Activated T-cell treated with anti-CD3 and anti-CD28 coated beads, Interleukin-2, amount 50 U/mL, for 24 hours (primary cell): Measurements from ENCODE around the gene ILK.
A peak's percentile ranks its signal among the peaks of the same experiment; 100 is the strongest.

Experiments used
- DNase-seq: peaks from one replicate; pipeline ENCODE4 v3.0.0-alpha.2; 2020
- H3K27ac Mint-ChIP-seq: 2 replicates; pipeline ENCODE4 v1.8.0; 2020; ENCODE audit warnings: mild to moderate bottlenecking, mixed read lengths
- H3K27me3 Mint-ChIP-seq: 2 replicates; pipeline ENCODE4 v1.8.0; 2020; ENCODE audit warnings: mixed read lengths
- H3K36me3 Mint-ChIP-seq: 2 replicates; pipeline ENCODE4 v1.8.0; 2020; ENCODE audit warnings: low read depth, mixed read lengths
- H3K4me1 Mint-ChIP-seq: 2 replicates; pipeline ENCODE4 v1.8.0; 2020; ENCODE audit warnings: low read depth, mixed read lengths
- H3K4me3 Mint-ChIP-seq: 2 replicates; pipeline ENCODE4 v1.8.0; 2020; ENCODE audit warnings: mild to moderate bottlenecking, moderate library complexity, mixed read lengths
- H3K9me3 Mint-ChIP-seq: 2 replicates; pipeline ENCODE4 v1.8.0; 2020; ENCODE audit warnings: mixed read lengths

ILK gene

GRCh38 chr11:6629892-6630631 is 26.5 kb downstream of the ILK start:
- Mint-ChIP-seq H3K27me3 (no peaks in the 10 kb centered on the region), H3K4me3 (no peak overlapping the region), H3K36me3 (no peaks in the 10 kb centered on the region), H3K4me1 (peaks cover 20% of the 10 kb centered on the region), H3K9me3 (no peaks in the 10 kb centered on the region), H3K27ac (no peak overlapping the region)
- no peak for DNase-seq

- Mint-ChIP-seq H3K9me3 (no peaks in the 10 kb centered on the region), H3K27ac (no peak overlapping the region), H3K4me3 (no peak overlapping the region), H3K4me1 (peaks cover 20% of the 10 kb centered on the region), H3K36me3 (no peaks in the 10 kb centered on the region), H3K27me3 (no peaks in the 10 kb centered on the region)
- no peak for DNase-seq
These were observed 27.2 kb downstream of the ILK start for GRCh38 chr11:6630632-6631291.

GRCh38 chr11:6631361-6631890 is 27.9 kb downstream of the ILK start:
- no peak for DNase-seq
- Mint-ChIP-seq H3K4me3 (no peak overlapping the region), H3K9me3 (no peaks in the 10 kb centered on the region), H3K27ac (peak overlapping the region; percentile 3), H3K36me3 (no peaks in the 10 kb centered on the region), H3K4me1 (peaks cover 20% of the 10 kb centered on the region), H3K27me3 (no peaks in the 10 kb centered on the region)

- Mint-ChIP-seq H3K27ac (no peak overlapping the region), H3K27me3 (no peaks in the 10 kb centered on the region), H3K4me1 (peaks cover 13% of the 10 kb centered on the region), H3K4me3 (no peak overlapping the region), H3K36me3 (no peaks in the 10 kb centered on the region), H3K9me3 (no peaks in the 10 kb centered on the region)
- DNase-seq, result no peak
These were observed 28.8 kb downstream of the ILK start for GRCh38 chr11:6632116-6633073.

- Mint-ChIP-seq H3K27ac (no peak overlapping the region), H3K27me3 (no peaks in the 10 kb centered on the region), H3K9me3 (no peaks in the 10 kb centered on the region), H3K36me3 (no peaks in the 10 kb centered on the region), H3K4me1 (peaks cover 3% of the 10 kb centered on the region), H3K4me3 (no peak overlapping the region)
- no peak for DNase-seq
These were observed 30.1 kb downstream of the ILK start for GRCh38 chr11:6633422-6634408.

GRCh38 chr11:6634534-6634933 is 31.0 kb downstream of the ILK start:
- no peak for DNase-seq
- no peak overlapping the region for H3K27ac Mint-ChIP-seq
- H3K27me3 Mint-ChIP-seq, result no peaks in the 10 kb centered on the region

GRCh38 chr11:6635082-6635932 is 31.7 kb downstream of the ILK start:
- H3K36me3 Mint-ChIP-seq, result no peaks in the 10 kb centered on the region
- peaks cover 3% of the 10 kb centered on the region for H3K4me1 Mint-ChIP-seq
- no peaks in the 10 kb centered on the region for H3K9me3 Mint-ChIP-seq

More at GRCh38 chr11:6634534-6634933, 31.0 kb downstream of the ILK start:
- Mint-ChIP-seq H3K4me1 (peaks cover 3% of the 10 kb centered on the region), H3K4me3 (no peak overlapping the region), H3K9me3 (no peaks in the 10 kb centered on the region), H3K36me3 (no peaks in the 10 kb centered on the region)

GRCh38 chr11:6636480-6636879 is 32.9 kb downstream of the ILK start:
- no peak for DNase-seq
- no peaks in the 10 kb centered on the region for H3K9me3 Mint-ChIP-seq
- H3K36me3 Mint-ChIP-seq, result no peaks in the 10 kb centered on the region
- no peak overlapping the region for H3K27ac Mint-ChIP-seq
- no peaks in the 10 kb centered on the region for H3K27me3 Mint-ChIP-seq
- no peak overlapping the region for H3K4me3 Mint-ChIP-seq
- peaks cover 3% of the 10 kb centered on the region for H3K4me1 Mint-ChIP-seq

More at GRCh38 chr11:6635082-6635932, 31.7 kb downstream of the ILK start:
- Mint-ChIP-seq H3K27me3 (no peaks in the 10 kb centered on the region), H3K27ac (no peak overlapping the region), H3K4me3 (no peak overlapping the region)
- peak; percentile 20 for DNase-seq

GRCh38 chr11:6637871-6638270 is 34.3 kb downstream of the ILK start:
- Mint-ChIP-seq H3K27ac (no peak overlapping the region), H3K27me3 (no peaks in the 10 kb centered on the region), H3K4me3 (no peak overlapping the region), H3K9me3 (no peaks in the 10 kb centered on the region), H3K4me1 (no peaks in the 10 kb centered on the region), H3K36me3 (no peaks in the 10 kb centered on the region)
- DNase-seq, result no peak

GRCh38 chr11:6638429-6638828 is 34.9 kb downstream of the ILK start:
- Mint-ChIP-seq H3K4me3 (no peak overlapping the region), H3K27ac (no peak overlapping the region), H3K4me1 (no peaks in the 10 kb centered on the region), H3K36me3 (no peaks in the 10 kb centered on the region), H3K27me3 (no peaks in the 10 kb centered on the region), H3K9me3 (no peaks in the 10 kb centered on the region)
- no peak for DNase-seq

GRCh38 chr11:6640036-6640984 is 36.7 kb downstream of the ILK start:
- H3K9me3 Mint-ChIP-seq, result no peaks in the 10 kb centered on the region
- no peak overlapping the region for H3K27ac Mint-ChIP-seq
- H3K27me3 Mint-ChIP-seq, result no peaks in the 10 kb centered on the region
- no peaks in the 10 kb centered on the region for H3K36me3 Mint-ChIP-seq
- no peak overlapping the region for H3K4me3 Mint-ChIP-seq
- DNase-seq, result no peak
- no peaks in the 10 kb centered on the region for H3K4me1 Mint-ChIP-seq
